Measurements from ENCODE around the gene HMGXB3.

Gene HMGXB3

DNA sequence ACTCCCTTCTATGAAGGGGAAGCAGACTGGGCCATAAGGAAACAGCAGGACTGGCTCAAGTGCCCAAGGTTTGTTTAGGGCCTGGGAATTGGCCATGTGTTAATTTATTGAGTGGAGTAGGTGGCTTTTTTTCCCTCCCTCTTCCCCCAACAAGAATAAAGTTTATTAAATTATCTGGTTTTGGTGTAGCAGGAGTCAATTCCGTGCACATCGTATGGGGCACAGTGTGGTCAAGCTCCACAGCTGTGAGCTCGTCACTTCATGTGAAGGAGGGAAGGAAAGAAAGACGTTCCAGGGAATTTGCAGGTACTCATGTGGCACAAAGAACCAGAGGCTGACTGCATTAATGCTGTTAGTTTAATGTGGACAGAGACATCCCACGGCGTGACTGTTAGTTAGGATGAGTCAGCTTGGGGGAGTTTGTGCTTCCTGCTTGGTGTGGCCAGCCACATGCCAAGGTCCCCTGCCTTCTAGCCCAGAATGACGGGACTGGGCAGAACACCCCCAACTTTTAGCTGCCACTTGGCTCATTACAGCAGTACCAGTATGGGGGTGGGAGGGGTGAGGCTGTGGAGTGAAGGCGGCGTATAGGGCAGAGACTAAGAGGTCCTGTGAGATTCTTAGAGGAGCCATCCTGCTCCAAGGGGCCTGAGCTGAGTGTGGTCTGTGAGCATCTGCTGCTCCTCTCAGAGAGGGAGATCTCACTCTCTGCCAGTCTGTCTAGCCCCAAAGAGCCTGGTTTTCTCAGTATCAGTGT, 52.6 kb downstream of the HMGXB3 start:
- FAIRE-seq, result no peak

DNA sequence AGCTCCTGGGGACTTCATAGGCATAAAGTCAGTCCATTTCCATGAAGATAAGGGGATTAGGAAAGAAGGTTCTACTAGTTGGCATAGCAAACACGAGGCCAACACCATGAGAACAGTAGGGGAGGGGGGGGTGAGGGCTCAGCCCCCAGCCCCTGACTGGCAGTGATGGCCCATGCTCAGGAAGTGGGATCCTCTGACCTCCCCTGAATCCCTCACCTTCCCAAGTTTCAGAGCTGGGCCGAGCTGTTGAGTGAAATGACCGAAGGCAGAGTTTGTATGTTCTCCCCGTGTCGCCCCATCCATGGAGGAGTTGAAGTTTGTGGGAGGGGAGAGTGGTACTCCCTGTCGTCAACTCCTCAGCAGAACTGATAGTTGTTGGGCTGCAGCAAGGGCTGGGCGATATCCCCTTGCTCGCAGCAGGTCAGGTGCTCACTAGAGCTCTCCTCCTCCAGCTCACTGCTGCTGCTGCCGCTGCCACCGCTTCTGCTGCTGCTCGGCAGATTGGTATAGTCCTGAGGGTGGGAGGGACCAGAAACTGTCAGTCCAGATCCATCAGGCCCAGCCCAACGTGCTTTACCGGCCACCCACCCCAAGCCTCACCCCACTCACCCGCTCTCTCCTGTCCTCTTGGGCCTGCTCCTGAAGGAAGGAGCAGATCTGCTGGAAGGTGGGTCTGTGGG, 53.3 kb downstream of the HMGXB3 start:
- FAIRE-seq, result no peak

DNA sequence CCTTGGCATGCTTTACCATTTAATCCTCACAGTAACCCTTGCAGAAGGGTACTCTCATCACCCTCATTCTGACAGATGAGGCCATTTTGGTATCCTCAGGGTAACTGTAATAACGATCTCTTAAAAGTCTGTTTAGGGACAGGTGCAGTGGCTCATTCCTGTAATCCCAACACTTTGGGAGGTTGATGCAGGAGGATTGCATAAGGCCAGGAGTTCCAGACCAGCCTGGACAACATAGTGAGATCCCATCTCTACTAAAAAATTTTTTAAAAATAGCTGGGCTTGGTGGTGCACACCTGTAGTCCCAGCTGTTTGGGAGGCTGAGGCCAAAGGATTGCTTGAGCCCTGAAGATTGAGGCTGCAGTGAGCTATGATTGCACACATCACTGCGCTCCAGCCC, 54.0 kb downstream of the HMGXB3 start:
- FAIRE-seq, result no peak

DNA sequence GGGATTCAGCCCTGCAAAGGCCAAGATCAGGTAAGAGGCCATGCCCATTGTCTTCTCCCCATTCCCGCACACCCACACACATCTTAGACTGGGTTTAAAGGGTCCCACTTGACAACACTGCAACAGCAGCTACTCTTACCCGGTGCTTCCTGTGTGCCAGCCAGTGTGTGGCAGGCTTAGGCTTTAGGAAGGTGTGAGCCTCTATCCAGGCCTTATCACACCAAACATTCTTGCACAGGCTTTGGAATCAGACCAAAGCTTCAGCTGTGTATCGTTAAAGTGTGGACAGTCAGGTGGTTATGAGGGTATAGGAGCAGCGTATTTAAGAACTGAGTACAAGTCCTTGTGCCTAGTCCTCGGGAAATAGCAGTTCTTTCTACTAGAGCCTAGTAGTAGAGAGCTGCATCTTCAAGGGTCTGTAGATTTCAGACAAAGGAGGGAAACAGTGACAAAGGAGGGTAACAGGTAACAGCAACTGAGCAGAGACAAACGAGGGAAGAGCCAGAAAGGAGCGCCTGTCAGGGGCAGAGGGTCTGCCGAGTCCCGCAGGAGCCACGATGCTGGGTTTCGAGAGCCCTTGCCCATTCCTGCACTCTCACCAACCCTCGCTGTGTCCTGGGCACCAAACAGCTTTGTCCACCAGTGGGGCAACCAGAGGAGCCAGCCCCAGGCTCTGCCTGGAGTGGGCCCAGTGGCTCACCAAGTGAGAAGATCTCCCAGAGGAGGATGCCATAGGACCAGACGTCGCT, 55.0 kb downstream of the HMGXB3 start:
- FAIRE-seq, result no peak

DNA sequence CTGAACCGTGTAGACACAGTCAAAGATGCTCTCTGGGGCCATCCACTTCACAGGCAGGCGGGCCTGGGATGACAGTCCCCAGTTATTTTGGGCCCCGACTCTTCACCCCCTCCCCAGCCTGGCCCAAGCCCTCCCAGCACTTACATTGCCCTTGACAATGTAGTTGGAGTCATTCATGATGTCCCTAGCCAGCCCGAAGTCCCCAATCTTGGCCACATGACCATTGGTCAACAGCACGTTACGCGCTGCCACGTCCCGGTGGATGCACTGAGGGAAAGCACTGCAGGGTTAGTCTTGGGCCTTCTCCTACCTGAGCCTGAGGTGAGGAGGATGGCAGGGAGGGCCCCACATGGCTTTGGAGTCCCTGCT, 55.5 kb downstream of the HMGXB3 start:
- FAIRE-seq, result no peak

DNA sequence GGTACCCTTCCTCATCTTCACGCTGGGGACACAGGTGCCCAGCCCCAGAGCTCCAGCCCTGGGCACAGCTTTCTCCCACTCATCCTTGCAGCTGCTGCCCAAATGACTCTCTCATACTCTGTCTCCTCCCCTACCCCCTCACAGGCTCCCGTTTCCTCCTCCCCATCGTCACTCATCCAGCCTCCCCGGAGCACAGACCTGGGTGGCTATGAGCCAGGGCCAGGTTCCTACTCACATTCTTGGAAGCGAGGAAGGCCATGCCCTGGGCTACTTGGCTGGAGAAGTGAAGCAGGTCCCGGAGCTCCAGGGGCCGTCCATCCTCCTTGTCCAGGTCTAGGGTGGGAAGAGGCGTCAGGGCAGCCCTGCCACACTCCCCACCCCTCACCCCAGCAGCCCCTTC, 56.5 kb downstream of the HMGXB3 start:
- no peak for FAIRE-seq

DNA sequence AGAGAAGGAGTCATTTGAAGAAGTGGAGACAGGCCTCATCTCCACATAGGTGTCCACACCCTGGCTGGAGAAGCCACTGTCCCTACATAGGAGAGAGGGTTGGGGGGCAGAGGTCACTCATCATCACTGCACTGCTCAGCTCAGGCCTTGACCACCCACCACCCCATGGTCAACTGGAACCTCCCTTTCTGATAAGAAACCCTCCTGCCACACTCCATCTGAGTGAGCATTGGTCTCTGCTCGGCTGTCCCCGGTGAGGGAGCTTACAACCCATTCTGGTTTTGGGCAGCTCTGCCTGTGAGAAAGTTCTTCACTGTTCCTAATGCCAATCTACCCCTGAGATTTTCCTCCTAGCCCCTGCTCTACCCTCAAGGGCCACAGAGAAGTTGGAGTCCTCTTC, 57.0 kb downstream of the HMGXB3 start:
- FAIRE-seq, result no peak

DNA sequence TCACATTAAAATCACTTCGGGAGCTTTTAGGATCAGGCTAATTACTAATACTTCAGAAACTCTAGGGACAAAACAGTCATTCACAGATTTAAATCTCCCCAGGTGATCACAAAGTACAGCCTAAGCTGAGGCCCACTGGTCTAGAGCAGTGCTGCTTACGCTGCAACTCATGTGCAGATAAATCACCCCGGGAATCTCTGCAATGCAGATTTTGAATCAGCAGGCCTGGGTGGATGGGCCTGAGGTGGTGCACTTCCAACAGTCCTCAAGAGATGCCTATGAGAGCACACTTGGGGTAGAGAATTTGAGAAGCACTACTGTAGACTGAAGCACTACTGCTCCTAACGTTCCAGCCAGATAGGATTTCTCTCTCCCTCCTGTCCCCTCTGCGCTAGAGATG, 57.5 kb downstream of the HMGXB3 start:
- no peak for FAIRE-seq

DNA sequence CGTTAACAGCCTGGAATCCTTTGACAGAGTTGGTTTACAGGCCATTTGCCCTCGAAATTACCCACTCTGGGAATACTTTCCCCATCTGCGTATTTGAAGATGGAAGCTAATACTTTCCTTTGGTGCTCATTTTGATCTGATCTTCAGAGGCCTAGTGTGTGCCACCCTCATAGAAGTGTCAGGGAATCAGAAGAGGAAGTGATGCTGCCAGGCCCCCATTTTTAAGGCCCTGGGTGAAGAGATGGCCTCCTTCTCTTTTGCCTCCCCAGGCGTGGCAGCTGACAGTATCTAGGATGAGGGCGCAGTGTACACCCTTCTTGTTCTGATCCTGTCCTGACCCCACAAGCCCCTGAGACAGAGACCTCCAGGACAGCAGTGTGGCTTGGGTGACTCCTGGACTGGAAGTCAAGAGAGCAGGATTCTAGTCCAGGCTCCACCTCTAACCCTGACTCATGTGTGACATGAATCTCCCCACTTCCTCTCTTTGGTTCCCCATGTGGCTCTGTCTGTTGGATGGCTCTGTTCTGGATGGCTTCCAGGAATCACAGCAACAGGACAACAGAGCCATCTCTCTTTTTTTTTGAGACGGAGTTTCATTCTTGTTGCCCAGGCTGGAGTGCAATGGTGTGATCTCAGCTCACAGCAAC, 58.1 kb downstream of the HMGXB3 start:
- FAIRE-seq, result no peak

DNA sequence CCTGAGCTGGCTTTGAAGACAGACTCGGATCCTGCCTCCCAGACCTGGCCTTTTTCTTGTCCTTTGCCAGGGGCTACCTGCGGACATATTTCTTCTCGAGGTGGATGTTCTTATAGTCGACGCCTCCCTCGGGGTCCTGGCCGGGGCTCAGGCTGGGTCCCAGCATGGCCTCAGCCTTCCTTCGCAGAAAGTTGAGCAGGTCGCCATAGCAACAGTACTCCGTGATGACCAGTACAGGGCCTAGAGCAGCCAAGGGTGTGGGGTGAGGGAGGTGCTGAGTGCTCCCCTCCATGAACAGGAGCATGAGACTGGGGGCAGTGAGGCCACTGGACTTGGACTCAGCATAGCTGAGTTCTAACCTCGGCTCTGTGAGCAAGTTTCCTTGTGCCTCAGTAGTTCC, 59.1 kb downstream of the HMGXB3 start:
- FAIRE-seq, result no peak

DNA sequence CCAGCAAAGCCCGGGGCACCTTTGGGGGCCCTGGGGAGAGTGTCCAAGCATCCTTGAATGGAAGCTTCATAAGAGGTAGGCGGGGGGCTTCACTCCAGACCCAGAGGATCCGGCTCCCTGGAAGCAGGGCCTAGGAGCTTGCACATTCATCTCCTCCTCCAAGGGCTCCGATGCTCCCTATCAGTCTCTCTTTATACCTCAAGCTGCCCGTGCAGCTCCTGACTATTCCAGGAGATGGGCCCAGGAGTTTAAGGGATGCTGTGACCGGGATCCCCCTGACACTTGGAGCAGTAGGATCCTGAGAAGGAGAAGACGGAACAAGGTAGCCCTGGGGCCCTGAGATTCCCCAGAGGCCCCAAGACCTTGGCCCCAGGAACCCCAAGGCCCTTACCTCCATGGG, 59.9 kb downstream of the HMGXB3 start:
- FAIRE-seq, result no peak

DNA sequence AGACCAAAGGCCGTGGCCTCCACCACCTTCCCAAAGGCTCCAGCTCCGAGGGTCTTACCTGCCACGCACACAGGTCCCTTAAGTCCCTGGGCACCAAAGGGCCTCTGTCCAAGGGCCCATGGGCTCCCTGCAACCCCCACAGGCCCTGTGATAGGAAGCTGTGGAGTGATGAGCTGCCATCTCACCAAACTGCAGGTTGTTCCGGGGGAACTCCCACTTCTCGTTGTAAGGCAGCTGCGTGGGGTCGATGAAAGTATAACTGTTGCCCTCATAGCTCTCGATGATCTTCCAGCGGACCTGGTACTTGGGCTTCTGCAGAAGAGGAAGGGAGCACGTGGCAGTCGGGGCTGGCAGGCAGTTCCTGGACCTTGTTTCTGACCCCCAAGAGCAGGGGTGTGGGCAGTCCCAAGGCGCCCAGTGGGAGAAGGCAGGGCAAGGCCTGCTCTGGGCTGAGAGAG, 61.0 kb downstream of the HMGXB3 start:
- no peak for FAIRE-seq

DNA sequence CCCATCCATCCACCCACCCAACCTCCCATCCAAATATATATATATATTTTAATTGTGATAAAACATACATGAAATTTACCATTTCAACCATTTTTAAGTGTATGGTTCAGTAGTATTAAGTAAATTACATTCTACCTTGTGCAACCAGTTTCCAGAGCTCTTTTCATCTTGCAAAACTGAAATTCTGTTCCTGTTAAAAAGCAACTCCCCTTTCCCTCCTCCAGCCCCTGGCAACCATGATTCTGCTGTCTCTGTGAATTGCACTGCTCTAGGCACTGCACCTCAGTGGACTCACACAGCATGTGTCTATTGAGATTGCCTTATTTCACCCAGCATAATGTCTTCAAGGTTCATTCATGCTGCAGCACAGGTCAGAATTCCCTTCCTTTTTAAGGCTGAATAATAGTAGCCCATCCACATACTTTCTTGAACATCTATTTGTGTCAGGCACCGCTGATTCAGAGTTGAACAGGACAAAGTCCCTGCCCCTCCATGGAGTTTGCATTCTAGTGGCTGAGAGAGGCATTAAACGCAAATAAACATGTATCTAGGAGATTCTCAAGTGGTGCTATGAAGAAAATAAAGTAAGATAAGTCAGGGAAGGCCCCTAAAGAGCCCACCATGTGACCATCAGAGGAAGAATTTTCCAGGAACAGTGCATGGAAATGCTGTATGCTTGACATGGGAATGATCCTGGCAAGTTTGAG, 61.8 kb downstream of the HMGXB3 start:
- FAIRE-seq, result no peak

DNA sequence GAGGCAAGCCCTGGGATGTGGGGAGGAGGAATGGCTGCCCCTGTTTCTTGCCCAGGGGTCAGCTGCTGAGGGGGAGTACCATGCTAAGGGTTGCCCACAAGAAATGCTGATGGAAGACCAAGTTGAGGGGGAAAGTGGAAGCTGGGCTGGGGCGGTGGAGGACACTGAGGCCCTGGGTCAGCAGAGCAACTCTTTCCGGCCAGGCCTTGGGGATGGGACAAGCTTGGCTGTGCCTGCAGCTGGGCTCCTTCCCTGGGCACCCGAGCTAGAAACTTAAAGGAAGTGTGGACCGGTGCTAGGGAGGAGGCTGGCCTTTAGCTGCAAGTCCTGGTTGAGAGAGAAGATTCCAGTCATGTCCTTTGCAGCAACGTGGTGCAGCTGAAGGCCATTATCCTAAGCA, 63.1 kb downstream of the HMGXB3 start:
- FAIRE-seq, result no peak

DNA sequence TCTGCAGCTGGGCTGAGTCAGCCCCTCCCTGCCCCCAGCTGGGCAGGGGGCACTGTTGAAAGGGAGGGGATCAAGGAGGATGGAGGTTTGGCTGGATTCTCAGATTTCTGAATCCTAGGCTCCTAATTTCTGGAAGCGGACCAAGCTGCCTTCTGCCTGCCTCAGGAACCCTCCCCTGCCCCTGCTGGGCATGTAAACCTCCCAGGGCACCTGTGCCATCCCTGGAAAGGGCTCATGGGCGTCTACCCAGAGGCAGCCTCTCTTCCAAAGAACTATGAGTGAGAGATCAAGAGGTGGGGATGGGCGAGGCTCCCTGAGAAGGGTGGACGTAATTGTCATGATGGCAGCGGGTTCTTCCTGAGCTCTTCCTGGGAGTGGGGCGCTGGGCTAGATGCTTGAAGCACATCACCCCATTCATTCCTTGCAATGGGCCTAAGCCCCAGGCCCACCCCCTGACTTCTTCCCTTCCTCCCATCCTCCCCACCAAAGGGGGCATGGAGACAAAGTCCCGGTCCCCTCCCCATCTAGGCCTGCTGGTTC, 64.2 kb downstream of the HMGXB3 start:
- no peak for FAIRE-seq

DNA sequence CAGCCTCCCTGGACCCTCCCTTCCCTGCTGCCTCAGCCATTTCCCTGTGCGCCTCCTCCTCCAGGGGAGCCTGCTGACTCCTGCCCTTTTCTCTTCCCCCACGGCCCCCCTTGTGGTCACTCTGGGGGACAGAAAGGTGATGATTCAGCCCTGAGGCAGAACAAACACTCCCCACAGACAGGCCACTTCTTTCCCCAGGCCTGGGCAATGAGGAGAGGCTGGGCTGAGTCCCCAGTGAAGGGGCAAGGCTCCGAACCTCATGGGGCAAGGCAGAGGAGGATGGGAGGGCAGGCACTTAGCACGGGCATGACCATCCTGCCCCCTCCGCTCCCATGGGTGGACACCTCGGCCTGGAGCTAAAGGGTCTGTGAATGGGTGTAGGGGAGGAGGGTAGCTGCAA, 64.8 kb downstream of the HMGXB3 start:
- no peak for FAIRE-seq

DNA sequence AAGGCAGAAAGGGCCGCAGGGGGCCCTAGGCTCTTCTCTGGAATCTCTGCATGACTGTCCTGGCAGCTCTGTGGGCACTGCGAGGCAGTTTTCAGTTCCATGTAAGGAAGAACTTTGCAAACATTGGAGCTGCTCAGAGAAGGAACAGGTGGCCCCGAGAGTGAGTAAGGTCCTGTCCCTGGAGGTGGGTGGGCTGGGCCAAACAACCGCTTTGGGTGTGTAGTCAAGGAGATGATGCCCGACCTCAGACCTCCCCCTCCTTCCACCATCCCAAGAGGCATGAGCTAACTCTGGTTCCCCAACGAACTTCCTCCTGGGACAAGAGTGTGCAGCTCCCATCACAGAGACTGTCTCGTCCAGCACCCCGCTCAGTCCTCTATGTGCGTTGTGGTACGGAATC, 65.3 kb downstream of the HMGXB3 start:
- FAIRE-seq, result no peak

DNA sequence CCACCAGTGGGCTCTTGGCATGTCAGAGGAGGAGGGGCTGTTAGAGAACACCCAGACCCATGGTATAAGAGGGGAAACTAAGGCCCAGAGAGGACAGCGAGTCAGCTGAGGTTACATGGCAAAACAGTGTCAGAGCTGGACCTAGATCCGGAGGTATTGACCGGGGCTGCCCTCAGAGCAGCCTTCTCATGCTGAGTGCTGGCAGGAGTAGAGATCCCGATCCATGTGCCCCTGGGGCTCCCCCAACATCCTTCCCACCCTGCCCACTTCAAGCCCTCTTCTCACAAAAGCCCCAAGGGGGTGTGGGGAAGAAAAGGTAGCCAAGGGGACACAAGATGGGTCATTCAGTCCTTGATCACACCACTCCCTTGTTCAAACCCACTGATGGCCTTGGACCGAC, 65.9 kb downstream of the HMGXB3 start:
- FAIRE-seq, result no peak

DNA sequence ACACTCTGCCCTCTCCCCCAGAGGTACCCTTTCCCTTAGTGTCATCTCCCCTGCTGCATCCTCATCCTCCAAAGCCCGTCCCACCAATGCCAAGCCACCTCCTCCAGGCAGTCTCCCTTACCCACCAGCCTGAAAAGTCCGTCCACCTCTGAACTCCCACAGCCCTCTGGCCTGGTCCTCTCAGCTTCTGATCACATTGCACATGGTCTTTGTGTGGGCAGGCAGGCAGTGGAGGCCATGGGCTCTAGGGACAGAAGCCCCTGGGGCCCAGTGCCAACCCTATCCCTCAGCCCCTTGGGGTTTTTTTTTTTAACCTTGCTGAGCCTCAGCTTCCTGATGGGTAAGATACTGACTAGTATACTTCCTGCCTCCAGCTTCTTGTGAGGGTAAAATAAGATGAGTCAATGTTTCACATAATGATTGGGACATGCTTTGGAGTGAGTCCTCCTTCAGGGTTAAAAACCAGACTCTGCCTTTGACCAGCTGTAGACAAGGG, 66.4 kb downstream of the HMGXB3 start:
- FAIRE-seq, result no peak

DNA sequence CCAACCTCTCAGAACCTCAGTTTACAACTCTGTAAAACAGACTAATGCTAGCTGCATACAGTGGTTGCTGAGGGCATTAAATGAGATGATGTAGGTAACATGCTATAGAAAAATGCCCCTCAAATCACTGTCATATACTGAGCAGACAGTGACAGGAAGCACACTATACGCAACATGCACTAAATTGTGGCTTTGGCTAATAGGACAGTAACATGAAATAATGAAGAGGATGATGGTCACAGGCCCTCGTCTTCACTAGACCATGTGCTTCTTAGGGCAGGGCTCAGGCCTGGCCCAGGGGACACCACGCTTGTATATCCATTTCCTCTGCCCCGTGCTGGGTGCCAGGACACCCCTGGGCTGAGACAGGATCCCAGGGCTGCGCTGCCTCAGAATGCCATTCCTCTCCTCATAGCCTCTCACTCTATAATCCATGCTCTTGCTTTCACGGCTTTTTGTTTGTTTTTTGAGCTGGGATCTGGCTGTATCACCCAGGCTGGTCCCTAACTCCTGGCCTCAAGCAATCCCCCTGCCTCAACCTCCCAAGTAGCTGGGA, 66.9 kb downstream of the HMGXB3 start:
- FAIRE-seq, result no peak

DNA sequence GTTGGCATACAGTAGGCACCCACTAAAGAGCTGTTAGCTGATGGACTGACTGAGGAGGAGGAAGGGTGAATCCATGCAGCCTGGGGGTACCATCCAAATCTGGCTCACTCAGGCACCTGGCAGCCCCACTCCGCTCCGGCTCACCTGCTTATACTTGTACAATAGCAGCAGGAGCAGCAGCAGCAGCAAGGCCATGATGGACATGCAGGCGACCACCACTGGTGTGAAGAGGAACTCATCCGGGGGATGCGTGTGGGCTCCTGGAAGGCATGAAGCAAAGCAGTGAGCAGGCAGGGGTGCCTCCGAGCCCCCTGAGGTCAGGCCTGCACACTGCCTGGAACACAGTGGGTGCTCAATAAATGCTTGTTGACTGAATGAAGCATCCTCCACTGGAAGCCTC, 67.5 kb downstream of the HMGXB3 start:
- no peak for FAIRE-seq

DNA sequence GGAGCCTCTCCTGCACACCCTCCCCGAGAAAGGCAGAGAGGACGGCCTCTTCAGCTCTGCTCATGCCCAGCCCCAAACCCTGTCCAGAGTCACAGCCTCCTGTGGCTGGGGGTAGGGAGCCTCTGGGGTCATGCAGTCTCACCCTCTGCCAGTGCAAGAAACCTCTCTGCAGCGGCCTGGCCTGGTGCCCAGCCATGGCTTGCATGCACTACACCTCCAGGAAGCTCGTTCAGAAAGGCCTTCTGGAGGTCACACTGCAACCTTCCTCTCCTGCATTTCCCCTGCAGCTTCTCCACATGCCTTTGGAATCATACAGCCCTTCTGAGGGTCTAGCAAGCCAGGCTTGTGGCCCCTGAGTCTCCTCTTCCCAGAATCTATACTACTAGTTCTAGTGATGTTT, 67.9 kb downstream of the HMGXB3 start:
- no peak for FAIRE-seq
